B cell (primary cell): ENCODE measurements around the gene TPO. TPM values are rescaled to one million over a fixed set of nuclear protein-coding genes. Genes with fewer than 3 reads are reported as not detected.

Source experiments
- ATAC-seq: fragments of 200-7000 bp; cut with Tn5 transposase; one replicate; pipeline ENCODE4 v1.10.0; 2021; ENCODE audit warnings: low read depth, mild to moderate bottlenecking, moderate number of reproducible peaks, moderate library complexity
- CTCF ChIA-PET: fragments of 350-600 bp; sonication (Branson Sonifier 250); formaldehyde crosslinking; loops from one replicate; lab custom pipeline; 2021; ENCODE audit warnings: antibody characterized with exemption, inconsistent platforms; lab: Charles Lee
- POLR2A ChIA-PET: fragments of 350-600 bp; sonication (Branson Sonifier 250); formaldehyde crosslinking; loops from one replicate; lab custom pipeline; 2021; ENCODE audit warnings: antibody characterized with exemption; lab: Charles Lee
- DNase-seq: peaks from one replicate; pipeline ENCODE4 v3.0.0; 2013
- H2AFZ ChIP-seq: 2 replicates; pipeline ENCODE4 v1.6.1; 2012; ENCODE audit warnings: mild to moderate bottlenecking, low read depth, low read length; ENCODE audit not compliant: insufficient read depth, poor library complexity, severe bottlenecking
- H3K27ac ChIP-seq, 2 donors: 1 replicate in 1 of 2; 2 replicates in 1 of 2; pipeline ENCODE4 v1.5.1; 2012 to 2013; ENCODE audit warnings: low read length in 2 of 2, mild to moderate bottlenecking in 2 of 2, moderate library complexity in 1 of 2
- H3K27me3 ChIP-seq, 4 experiments: fragments of 200-600 bp in 1 of 4; sonication (generic) in 1 of 4; replicated peaks in 1 of 4; 1 replicate in 2 of 4; 2 replicates in 2 of 4; pipeline versions ENCODE4 v1.6.1 to v1.7.0; 2013 to 2016; ENCODE audit warnings: low read length in 3 of 4, mild to moderate bottlenecking in 2 of 4, mixed read lengths in 1 of 4, moderate library complexity in 1 of 4; ENCODE audit not compliant: insufficient read depth in 4 of 4, control insufficient read depth in 3 of 4; ENCODE audit errors: control extremely low read depth in 1 of 4
- H3K36me3 ChIP-seq, 2 experiments: replicated peaks in 1 of 2; 1 replicate in 1 of 2; 2 replicates in 1 of 2; pipeline versions ENCODE4 v1.6.1 to v1.7.1; 2013; ENCODE audit warnings: low read length in 1 of 2; ENCODE audit not compliant: insufficient read depth in 2 of 2, control insufficient read depth in 1 of 2; ENCODE audit errors: control extremely low read depth in 1 of 2, extremely low read depth in 1 of 2
- H3K4me1 ChIP-seq, 2 donors: fragments of 200-600 bp in 1 of 2; sonication (generic) in 1 of 2; 1 replicate in 1 of 2; 2 replicates in 1 of 2; pipeline versions ENCODE4 v1.5.1 to v1.6.1; 2013 to 2017; ENCODE audit warnings: low read length in 2 of 2; ENCODE audit not compliant: control insufficient read depth in 2 of 2, insufficient read depth in 2 of 2
- H3K4me2 ChIP-seq: replicated peaks from 2 replicates; pipeline ENCODE3; 2012; ENCODE audit warnings: mild to moderate bottlenecking, low read depth, low read length; ENCODE audit not compliant: poor library complexity, severe bottlenecking
- H3K4me3 ChIP-seq, 5 experiments: fragments of 200-600 bp in 1 of 5; sonication (generic) in 1 of 5; 1 replicate in 3 of 5; 2 replicates in 2 of 5; pipeline versions ENCODE4 v1.5.1 to v1.7.0; 2011 to 2016; ENCODE audit warnings: low read length in 4 of 5, mild to moderate bottlenecking in 4 of 5, low read depth in 2 of 5, control low read depth in 1 of 5, moderate library complexity in 1 of 5; ENCODE audit not compliant: insufficient read depth in 1 of 5; ENCODE audit errors: control extremely low read depth in 1 of 5, extremely low read depth in 1 of 5
- H3K79me2 ChIP-seq: fragments of 200-600 bp; sonication (generic); one replicate; pipeline ENCODE4 v1.6.0; 2016; ENCODE audit warnings: low read length; ENCODE audit not compliant: control insufficient read depth, insufficient read depth
- H3K9ac ChIP-seq: fragments of 200-600 bp; sonication (generic); 2 replicates; pipeline ENCODE4 v1.6.1; 2017; ENCODE audit warnings: mild to moderate bottlenecking, low read length, moderate library complexity
- H3K9me3 ChIP-seq, 3 donors: one replicate each; pipeline versions ENCODE4 v1.6.1 to v1.7.1; 2013; ENCODE audit warnings: low read length in 2 of 3; ENCODE audit not compliant: control insufficient read depth in 2 of 3, insufficient read depth in 1 of 3; ENCODE audit errors: control extremely low read depth in 1 of 3
- H4K20me1 ChIP-seq: 2 replicates; pipeline ENCODE4 v1.6.0; 2012; ENCODE audit warnings: mild to moderate bottlenecking, low read length; ENCODE audit not compliant: insufficient read depth, control insufficient read depth, poor library complexity, severe bottlenecking
- H3K27ac Mint-ChIP-seq: one replicate; pipeline ENCODE4 v1.8.0; 2021; ENCODE audit warnings: mixed read lengths
- H3K27me3 Mint-ChIP-seq: one replicate; pipeline ENCODE4 v1.8.0; 2021; ENCODE audit warnings: mixed read lengths
- H3K4me1 Mint-ChIP-seq: one replicate; pipeline ENCODE4 v1.8.0; 2021; ENCODE audit warnings: mixed read lengths
- H3K4me3 Mint-ChIP-seq: one replicate; pipeline ENCODE4 v1.8.0; 2021; ENCODE audit warnings: mixed read lengths
- H3K9me3 Mint-ChIP-seq: one replicate; pipeline ENCODE4 v1.8.0; 2022; ENCODE audit warnings: mixed read lengths; ENCODE audit not compliant: insufficient read depth
- CTCF ChIP-seq: fragments of 200-600 bp; IDR thresholded peaks from one replicate; pipeline ENCODE4 v1.8.0; 2022; ENCODE audit warnings: antibody characterized with exemption, mild to moderate bottlenecking
- EZH2 ChIP-seq: IDR thresholded peaks from 2 replicates; pipeline ENCODE4 v1.6.1; 2012; ENCODE audit warnings: borderline replicate concordance, low read depth, mild to moderate bottlenecking, moderate library complexity, low read length; ENCODE audit not compliant: insufficient read depth, poor library complexity, severe bottlenecking
- WGBS: methylation state at CpG from one replicate; pipeline ENCODE4 v1.1.5; 2013; ENCODE audit warnings: missing lambda C conversion rate; ENCODE audit not compliant: insufficient coverage; 5-methylcytosine and 5-hydroxymethylcytosine counted together
- intact Hi-C: fragments of 100-400 bp; cut with micrococcal nuclease; formaldehyde crosslinking; loops from one replicate; pipeline ENCODE4 v1.10.0; 2022
- polyA plus RNA-seq: library from polyadenylated mRNA; depleted of rRNA; stranded (reverse); fragments of >200 nt; gene quantifications from 2 replicates; pipeline ENCODE4 v1.2.3, GENCODE V29; 2012
- total RNA-seq, 2 donors: library from RNA; stranded (reverse); fragments of 120-200 nt in 1 of 2; gene quantifications; 1 replicate in 1 of 2; 2 replicates in 1 of 2; pipeline versions ENCODE4 v1.2.3 to v1.2.4, GENCODE V29; 2013 to 2022

The TPO gene
- total and polyA plus RNA-seq, 2 donors (not counting 1 experiment from before 2014, with no cell fraction given), result not detected

GRCh38 chr2:1550658-1551316 is 137.5 kb downstream of the TPO start:
- H3K27me3 Mint-ChIP-seq, result peaks cover 32% of the 10 kb centered on the region
- Histone ChIP-seq H3K9ac (peak overlapping the region; percentile 10), H3K79me2 (no peaks in the 10 kb centered on the region), H3K36me3 (no peaks in the 10 kb centered on the region), H3K4me2 (peak overlapping the region; percentile 65), H3K9me3 (no peaks in the 10 kb centered on the region), H3K27ac (no peak overlapping the region), H3K4me1 (peaks cover 9 to 12% of the 10 kb centered on the region in 2 donors), H4K20me1 (no peaks in the 10 kb centered on the region), H2AFZ (peak overlapping the region; percentile 64), H3K4me3 (no peak overlapping the region), H3K27me3 (peaks cover 0 to 15% (median 4%) of the 10 kb centered on the region in 4 experiments)
- ATAC-seq, result peak; percentile 69
- DNase-seq, result peak; percentile 70
- POLR2A ChIA-PET, result no interaction called here
- intact Hi-C loops, result no loop called here
- no peaks in the 10 kb centered on the region for H3K9me3 Mint-ChIP-seq
- 22% methylated on average over 29 of the region's 32 CpGs for WGBS
- H3K4me1 Mint-ChIP-seq, result peaks cover 6% of the 10 kb centered on the region
- H3K4me3 Mint-ChIP-seq, result no peak overlapping the region
- H3K27ac Mint-ChIP-seq, result no peak overlapping the region
- CTCF ChIA-PET, result interaction anchor here (0.7 to 3.6 kb wide), 8 partner anchors 10 to 1021 kb away, joined by 3 to 18 read pairs (median 5); no protein-coding TSS in a partner anchor
- TF ChIP-seq CTCF (peak; percentile 97), EZH2 (no peak)

GRCh38 chr2:1551905-1552304 is 138.6 kb downstream of the TPO start:
- H2AFZ ChIP-seq, result no peak overlapping the region
- no peak for TF ChIP-seq CTCF
- TF ChIP-seq EZH2, result no peak
- Mint-ChIP-seq H3K27ac (no peak overlapping the region), H3K4me3 (no peak overlapping the region), H3K9me3 (no peaks in the 10 kb centered on the region), H3K4me1 (peaks cover 3% of the 10 kb centered on the region), H3K27me3 (peaks cover 27% of the 10 kb centered on the region)
- H3K4me1 ChIP-seq, result peaks cover 4 to 9% of the 10 kb centered on the region in 2 donors
- H3K27ac ChIP-seq, result no peak overlapping the region
- H3K36me3 ChIP-seq, result no peaks in the 10 kb centered on the region
- no peak for ATAC-seq
- peaks cover 0 to 15% (median under 1%) of the 10 kb centered on the region in 4 experiments for H3K27me3 ChIP-seq
- H3K4me3 ChIP-seq, result no peak overlapping the region
- 86% methylated on average over 2 of the region's 4 CpGs for WGBS
- intact Hi-C loops, result no loop called here
- H3K9ac ChIP-seq, result no peak overlapping the region
- no peaks in the 10 kb centered on the region for H4K20me1 ChIP-seq
- no peak for DNase-seq
- POLR2A ChIA-PET, result no interaction called here
- CTCF ChIA-PET, result interaction anchor here (1.2 to 3.6 kb wide), 4 partner anchors 10 to 1022 kb away, joined by 3 to 18 read pairs (median 5); no protein-coding TSS in a partner anchor
- no peaks in the 10 kb centered on the region for H3K79me2 ChIP-seq
- H3K9me3 ChIP-seq, result no peaks in the 10 kb centered on the region
- no peak overlapping the region for H3K4me2 ChIP-seq
